GM19023 (cell line): ENCODE results near the gene ENOSF1.
"Not testable (repeated sequence)": the region's sequence is repeated elsewhere in the genome, so short reads cannot be mapped to it uniquely, and the experiment has no call there.

Experiments
- ATAC-seq: cut with Tn5 transposase; IDR thresholded peaks from one replicate; pipeline ENCODE4 v1.9.1; 2021; ENCODE audit warnings: mild to moderate bottlenecking, moderate library complexity; ENCODE audit not compliant: unreplicated experiment

The ENOSF1 gene

DNA sequence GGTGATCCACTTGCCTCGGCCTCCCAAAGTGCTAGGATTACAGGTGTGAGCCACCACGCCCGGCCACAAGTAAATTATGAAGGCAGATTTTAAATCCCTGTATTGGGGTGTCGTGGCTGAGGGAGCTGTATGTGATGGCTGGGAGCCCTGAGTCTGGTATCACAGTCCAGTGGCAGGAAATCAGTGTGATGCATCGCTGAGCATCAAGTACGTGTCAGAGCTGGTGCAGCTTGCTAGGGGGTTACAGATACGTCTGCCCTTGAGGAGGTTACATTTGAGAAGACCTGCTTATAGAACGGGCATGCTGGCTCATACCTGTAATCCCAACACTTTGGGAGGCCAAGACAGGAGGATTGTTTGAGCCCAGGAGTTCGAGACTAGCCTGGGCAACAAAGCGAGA is 4.3 kb downstream of the ENOSF1 start:
- ATAC-seq, result no peak

DNA sequence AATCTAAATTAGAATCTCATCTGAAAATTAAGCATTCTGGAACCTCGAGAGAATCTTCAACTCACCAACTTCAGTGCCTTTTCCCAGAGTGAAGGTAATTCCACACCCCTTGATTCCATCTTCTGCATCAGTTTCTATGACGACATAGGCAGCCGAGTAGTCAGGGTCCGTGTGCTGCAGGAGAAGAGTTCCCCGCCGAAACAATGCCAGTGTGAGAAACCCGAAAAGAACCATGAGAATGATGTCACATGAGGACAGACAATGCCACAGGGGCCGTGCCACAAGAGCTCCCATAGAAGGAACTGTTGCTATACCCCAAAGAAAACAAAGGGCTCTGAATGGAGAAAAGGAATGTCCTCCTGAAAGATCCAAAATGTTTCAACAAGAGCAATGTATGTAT is 6.0 kb downstream of the ENOSF1 start:
- ATAC-seq, result no peak

DNA sequence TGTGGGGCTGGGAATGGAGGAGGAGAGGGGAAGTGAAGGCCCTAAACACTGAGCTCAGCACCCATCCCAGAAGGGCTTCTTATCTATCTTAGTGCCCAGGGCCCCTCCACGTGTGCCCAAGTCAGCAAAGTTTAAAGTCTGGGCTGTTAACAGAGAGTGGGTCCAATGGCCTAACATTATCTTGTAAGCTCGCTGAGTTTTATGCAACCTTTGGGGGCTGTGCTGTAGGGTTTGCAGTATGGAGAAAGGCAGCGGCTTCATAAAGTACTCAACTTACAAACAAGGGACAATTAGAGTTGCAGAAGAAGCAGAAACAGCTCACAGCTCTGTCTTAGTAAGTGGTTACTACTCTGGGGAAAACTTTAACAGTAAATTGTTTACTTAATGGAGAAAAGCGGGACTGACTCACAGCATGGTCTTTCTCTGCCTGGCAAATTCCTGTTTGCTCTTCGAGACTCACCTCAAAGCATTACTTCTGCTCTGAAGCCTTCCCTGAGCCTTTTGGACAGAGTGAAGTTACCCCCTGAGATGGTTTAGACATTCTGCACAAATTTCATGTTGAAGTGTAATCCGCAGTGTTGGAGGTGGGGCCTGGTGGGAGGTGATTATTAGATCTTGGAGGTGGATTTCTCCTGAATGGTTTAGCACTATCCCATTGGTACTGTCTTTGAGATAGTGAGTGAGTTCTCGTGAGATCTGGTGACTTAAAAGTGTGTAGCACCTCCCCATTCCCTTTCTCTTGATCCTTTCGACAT is 9.0 kb downstream of the ENOSF1 start:
- ATAC-seq, result no peak

DNA sequence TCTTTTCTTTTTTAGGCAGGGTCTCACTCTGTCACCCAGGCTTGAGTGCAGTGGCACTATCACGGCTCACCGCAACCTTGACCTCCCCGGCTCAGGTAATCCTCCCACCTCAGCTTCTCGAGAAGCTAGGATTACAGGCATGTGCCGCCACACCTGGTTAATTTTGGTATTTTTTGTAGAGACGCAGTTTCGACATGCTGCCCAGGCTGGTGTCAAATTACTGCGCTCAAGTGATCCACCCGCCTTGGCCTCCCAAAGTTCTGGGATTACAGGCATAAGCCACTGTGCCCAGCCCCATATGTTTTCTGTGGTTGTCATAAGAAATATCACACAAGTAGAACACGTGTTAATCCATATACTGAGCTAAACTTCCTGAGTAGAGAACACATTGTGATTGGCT is 14.6 kb downstream of the ENOSF1 start:
- ATAC-seq, result no peak

DNA sequence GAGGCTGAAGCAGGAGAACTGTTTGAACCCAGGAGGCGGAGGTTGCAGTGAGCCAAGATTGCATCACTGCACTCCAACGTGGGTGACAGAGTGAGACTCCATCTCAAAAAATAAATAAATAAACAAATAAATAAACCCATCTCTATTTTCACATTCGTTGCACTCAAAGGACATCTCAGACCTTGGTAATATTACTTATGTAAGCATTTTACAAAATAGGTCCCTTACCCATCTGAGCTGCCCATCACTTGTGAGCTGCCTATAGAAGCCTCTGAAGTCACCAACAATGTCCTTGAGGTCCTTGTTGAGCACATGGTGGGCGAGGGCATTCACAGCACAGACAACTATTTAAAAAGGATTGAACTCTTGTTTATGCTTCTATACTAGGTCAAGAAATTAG is 15.4 kb downstream of the ENOSF1 start:
- ATAC-seq, result no peak

DNA sequence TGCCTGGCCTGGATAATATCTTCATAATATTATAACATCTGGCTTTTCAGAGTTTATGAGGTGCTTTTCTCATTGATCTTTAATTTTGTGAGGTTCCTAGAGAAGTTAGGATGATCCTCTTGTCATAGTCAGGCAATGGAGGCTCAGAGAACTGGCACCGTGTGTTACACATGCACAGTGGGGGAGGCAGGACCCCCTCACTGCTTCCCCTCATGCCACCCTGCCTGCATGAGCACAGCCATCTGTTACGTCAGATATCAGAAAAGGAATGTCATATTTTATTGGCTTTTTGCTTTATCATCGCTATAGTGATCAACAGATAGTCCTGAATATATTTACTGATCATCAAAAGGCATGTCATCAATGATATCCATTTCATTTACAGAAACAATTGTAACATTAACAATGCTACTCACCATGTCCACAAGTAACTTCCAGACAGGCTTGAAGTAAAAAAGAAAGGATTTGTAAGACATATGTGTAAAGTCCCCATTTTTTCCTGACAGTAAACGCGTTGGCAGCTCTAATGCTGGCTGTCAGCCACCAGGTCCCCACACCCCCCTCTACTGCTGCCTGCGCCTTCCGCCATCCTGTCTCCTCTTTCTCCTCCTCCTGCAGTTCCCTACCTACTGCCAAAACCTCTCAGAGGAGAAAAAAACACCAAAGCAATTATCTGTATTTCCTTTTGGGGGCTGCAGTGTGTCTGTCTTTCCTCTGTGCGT is 18.8 kb downstream of the ENOSF1 start:
- ATAC-seq, result no peak

DNA sequence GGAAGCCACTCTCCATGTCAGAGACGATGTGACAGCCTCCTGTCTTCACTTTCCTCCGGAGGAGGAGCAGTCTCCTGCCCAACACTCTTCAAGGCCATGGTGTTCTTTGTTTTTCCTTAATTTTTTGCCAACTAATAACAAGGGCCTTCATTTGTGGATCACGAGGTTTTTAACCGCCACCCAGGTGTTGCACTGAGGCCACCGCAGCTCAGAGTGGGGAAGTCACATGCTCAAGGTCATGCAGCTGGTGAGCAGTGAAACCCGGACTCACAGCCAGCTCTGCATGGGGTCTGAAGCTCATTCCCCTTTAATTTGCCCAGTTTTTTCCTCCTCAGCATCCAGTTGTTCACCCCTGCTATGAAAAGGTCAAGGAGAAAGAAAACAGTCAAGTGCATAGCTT is 19.6 kb downstream of the ENOSF1 start:
- ATAC-seq, result no peak

DNA sequence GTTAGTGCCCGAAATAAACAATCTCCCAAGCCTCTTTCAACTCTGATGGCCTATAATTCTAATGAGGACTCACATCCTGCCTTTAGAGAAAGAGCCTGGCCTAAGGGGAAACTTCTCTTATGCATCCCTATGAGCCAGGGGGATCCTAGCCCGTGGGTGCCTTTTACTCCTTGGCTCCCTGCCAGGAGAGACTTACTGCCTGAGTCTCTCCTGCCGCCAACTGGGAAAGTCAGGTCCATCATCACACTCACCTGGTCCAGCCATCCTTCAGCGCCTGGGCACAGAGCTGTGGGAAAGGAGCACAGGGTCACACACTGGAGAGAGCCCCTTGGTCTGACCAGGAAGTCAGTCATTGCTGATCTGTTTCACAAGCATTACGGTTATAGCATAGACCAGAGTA is 24.1 kb downstream of the ENOSF1 start:
- ATAC-seq, result no peak

DNA sequence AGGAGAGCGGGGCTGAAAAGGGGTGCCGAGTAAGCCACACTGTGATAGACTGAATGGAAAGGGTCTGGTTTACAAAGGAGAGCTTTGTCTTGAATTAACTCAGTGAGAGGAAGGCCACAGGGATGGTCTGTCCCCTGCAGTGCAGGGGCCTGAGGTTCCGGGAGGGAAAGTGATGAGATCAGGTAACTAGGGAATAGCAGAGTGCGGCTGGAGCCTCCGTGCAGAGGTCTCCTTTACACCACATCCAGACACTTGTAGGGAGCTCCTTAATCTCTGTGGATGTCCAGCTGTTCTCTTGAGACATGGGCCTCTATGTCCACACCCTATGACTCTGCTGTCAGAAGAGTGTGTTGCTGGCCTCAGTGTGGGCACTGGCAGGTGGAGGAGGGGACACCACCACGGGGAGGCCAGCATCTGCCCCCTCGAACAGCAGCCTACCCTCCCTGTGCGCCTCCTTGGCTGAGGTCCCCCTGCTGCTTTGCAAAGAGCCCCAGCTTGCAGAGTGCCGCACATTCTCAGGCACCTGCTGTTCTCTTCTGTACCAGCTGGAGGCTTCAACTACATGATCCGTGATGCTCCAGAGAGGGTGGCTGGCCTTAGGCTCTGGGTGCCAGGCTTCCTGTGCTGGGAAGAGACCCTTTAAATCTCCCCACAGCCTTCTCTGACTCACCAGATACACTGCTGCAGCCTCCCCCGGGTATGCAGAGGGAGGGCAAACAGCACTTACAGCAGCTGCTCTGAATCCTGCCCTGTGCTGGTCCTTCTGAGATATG is 25.9 kb downstream of the ENOSF1 start:
- no peak for ATAC-seq

DNA sequence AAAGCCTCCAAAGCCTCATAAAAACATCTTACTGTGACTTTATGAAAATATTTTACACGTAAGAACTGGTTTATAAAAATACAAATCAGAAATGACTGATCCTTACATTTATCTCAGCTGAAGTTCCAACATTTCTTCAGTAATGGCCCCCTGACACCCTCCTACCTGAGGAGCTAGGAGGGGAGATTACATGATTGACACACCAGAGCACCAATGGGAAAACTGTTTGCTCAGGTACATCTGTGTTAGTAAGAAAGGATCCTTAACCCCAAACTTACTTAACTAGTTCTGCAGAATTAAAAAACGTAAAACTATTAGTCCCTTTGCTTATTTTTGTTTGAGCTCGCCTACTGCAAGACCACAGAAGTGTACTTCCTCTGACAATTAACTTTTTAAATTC is 27.0 kb downstream of the ENOSF1 start:
- ATAC-seq, result no peak

DNA sequence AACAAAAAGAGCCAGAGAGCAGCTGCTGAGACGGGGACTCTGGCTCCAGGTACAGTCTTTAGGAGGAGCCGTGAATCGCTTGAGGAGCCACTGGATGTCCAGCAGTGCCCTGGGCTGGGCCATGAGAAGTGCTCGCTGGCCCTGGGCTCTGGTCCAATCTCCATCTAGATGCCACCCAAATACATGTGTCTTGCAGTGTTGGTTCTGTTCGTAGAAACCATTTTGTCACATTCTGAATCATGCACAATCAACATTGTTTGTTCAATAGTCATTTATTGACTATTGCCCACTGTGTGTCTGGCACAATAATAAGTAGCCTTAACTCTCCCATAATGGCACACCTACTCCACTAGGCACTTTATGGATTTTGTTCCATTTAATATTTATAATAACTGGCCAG is 28.9 kb downstream of the ENOSF1 start:
- no peak for ATAC-seq

DNA sequence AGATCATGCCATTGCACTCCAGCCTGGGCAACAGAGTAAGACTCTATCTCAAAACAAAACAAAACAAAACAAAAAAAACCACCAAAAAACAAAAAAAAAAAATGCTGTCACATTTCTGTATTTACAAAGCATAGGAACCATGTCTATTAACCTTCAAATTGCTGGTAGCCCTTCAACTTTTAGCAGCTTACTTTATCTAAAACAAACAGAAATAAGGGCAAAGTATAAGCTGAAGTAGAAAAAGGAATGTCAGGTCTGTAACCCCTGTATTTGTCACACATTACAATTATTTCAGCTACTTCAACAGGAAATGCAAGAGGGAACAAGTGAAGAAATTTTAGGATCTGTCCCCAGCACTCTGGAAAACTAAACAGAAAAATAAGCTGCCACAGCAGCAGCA is 29.6 kb downstream of the ENOSF1 start:
- ATAC-seq, result no peak

DNA sequence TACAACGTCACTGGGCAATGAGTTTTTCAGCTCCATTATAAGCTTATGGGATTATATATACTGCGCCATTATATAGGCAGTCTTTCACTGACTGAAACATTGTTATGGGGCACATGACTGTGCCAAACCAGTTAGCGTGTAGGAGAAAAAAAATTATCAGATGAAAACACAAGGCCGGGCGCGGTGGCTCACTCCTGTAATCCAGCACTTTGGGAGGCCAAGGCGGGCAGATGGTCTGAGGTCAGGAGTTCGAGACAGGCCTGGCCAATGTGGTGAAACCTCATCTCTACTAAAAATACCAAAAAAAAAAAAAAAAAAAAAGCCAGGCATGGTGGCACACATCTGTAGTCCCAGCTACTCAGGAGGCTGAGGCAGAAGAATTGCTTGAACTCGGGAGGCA is 30.0 kb downstream of the ENOSF1 start:
- ATAC-seq, result not testable (repeated sequence)

DNA sequence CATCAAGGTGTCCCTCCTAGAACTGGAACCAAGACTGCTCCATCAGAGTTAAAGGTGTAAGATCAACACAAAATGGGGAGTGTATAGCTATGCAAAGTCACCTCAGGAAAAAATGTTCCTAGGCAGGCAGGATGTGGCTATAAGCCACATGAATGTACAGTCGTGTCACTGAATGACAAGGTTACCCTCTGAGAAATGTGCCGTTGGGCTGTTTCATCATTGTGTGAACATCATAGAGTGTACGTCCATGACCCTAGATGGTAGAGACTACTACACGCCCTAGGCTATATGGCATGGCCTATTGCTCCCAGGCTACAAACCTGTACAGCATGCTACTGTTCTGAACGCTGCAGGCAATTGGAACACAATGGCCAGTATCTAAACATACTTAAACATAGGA is 30.4 kb downstream of the ENOSF1 start:
- no peak for ATAC-seq

DNA sequence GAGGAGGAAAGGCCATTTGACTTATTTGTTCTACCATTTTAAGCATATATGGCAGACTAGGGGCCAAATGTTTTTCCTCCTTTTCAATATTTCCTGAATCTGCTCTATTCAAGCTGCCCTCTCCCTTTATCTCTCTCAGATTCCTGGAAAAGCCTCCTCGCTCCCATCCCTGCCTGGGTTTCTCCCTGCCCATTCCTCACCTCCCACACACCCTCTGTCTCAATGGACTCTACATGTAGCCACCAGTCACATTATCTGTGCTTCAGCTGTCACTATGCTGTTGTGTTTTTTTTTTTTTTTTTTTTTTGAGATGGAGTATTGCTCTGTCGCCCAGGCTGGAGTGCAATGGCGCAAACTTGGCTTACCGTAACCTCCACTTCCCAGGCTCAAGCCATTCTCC is 32.0 kb downstream of the ENOSF1 start:
- no peak for ATAC-seq

DNA sequence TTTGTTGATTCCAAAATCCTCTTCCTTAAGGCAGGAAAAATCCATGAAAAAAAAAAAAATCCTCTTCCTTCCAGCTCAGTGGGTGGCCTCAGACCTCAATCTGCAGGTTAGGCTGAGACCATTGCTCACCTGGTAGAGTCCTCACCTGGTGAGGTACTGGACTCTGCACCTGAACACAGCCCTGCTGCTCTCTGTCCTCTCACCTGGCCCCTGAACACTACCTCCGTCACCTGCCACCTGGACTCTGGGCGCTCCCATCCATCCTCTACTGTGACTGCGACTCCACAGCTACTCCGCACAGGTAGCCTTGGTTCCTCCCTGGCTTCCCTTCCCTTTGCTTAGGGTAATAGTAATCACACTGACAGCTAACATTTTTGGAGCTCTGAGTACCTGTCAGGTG is 32.9 kb downstream of the ENOSF1 start:
- no peak for ATAC-seq

DNA sequence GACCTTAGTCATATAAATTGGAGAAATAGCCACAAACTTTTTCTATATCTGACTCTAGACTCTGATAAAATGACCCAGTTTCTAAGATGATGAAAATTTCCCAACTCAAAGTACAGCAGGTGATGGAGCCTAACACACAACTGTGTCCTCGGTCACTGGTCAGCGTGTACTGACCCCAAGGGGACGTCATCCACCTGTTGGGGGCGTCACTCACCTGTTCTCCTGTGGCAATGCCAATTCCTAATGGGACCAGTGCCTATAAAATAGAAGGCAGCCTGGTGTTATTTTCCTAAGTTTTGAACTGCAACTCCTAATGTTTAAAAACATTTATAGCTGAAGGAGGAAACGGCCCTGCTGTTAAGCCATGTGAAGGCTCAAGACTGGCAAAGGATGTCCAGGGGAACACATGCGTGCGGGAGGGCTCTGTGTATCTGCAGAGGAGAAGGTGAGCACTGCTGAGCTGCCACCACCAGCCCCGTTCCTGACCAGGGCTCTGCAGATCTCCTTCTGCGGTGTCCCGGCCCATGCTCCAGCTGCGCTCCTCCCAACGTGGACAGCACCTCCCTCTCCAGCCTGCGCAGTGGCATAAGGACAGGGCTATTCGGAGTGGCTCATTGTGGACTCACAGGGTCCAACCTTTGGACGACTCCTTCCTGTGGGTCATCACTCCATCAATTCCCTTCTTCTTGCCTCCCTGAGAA is 33.8 kb downstream of the ENOSF1 start:
- ATAC-seq, result no peak

DNA sequence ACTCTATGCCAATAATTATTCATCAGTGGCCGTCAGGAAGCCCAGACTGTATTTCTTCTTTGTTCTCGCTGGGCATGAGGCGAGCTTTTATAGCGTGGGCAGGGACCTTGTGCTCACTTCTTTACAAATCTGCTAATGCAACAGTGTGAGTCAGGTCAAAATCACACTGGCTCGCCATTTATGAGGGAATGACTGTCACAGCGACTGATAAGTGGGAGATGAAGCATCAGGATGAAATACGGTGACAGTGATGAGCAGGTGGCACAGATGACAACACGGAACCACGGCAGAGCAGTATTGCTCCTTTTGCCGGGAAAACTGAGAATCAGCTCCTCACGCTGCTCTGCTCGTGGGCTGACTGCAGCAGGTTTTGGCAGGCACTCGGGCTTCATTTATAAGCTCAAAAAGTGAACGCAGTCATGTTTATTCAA is 34.5 kb downstream of the ENOSF1 start:
- ATAC-seq, result no peak

DNA sequence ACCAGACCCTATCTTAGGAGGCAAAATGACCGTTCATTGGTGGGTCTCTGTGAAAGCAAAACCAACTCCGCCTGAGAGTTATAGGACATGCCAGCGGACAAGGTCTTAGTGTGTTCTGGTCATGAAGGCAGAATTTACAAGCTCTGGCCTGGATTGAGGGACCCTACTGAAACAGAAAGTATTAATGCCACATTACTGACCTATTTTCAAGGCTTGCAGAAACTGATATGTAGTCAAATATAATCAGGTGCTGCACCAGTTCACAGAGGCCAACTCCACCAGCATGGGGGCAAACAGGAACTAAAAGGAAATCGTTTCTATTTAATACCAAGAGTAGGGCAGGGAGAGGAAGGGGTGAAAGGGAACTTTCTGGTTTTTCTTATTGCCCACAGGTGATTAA is 35.3 kb downstream of the ENOSF1 start:
- peak; percentile 38 for ATAC-seq

DNA sequence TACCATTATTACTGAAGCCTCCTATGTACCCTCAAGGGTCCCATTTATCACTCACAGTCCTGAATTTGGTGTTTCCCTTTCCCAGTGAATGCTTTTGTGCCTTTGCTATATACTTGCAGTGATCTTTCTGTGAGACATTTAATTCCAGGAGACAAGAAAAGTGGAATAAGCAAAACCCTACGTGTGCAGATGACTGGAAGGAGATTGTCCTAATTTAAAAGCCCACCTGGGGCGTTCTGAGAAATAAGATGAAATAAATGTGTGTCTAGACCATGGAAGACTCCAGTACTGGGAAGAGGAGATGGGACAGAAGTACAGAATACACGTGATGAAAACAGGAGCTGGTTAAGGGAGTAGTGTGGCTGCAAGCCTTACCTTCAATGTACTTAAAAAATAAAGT is 35.7 kb downstream of the ENOSF1 start:
- no peak for ATAC-seq

DNA sequence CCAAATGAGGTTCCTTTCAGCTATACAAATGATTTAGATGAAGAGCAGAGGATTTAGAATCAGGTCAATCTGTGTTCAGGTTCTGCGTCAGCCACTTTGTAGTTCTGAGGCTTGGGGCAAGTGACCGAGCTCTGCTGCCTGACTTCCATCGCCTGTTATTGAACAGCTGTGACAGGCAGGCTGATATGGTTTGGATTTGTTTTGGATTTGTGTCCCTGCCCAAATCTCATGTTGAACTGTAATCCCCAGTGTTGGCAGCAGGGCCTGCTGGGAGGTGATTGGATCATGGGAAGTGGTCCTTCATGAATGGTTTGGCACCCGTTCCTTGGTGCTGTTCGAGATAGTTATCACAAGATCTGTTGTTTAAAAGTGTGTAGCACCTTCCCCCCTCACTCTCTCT is 36.4 kb downstream of the ENOSF1 start:
- ATAC-seq, result no peak
